GM23338 (cell line): ENCODE measurements around the gene ITCH. TPM values are rescaled to one million over a fixed set of nuclear protein-coding genes. Genes with fewer than 3 reads are reported as not detected.

ENCODE experiments used
- ATAC-seq: fragments of 200-7000 bp; cut with Tn5 transposase; 3 replicates; pipeline ENCODE4 v1.9.1; 2020
- DNase-seq: peaks from one replicate; pipeline ENCODE4 v3.0.0-alpha.2; 2015; ENCODE audit warnings: low spot score
- H2AFZ ChIP-seq: fragments of 200-600 bp; sonication (generic); 2 replicates; pipeline ENCODE4 v1.8.0; 2016; ENCODE audit warnings: antibody characterized with exemption, mild to moderate bottlenecking, moderate library complexity
- H3F3A ChIP-seq: fragments of 200-600 bp; sonication (generic); replicated peaks from 2 replicates; pipeline ENCODE4 v1.8.0; 2017; ENCODE audit warnings: antibody characterized with exemption, mixed run types, low read depth
- H3K27ac ChIP-seq: fragments of 200-600 bp; sonication (generic); 2 replicates; pipeline ENCODE4 v1.6.1; 2016; ENCODE audit warnings: low read depth
- H3K27me3 ChIP-seq: fragments of 200-600 bp; sonication (generic); 2 replicates; pipeline ENCODE4 v1.8.0; 2016; ENCODE audit warnings: mild to moderate bottlenecking, mixed run types, moderate library complexity; ENCODE audit not compliant: insufficient read depth
- H3K36me3 ChIP-seq: fragments of 200-600 bp; sonication (generic); 2 replicates; pipeline ENCODE4 v1.8.0; 2016; ENCODE audit warnings: mild to moderate bottlenecking; ENCODE audit not compliant: insufficient read depth
- H3K4me1 ChIP-seq: fragments of 200-600 bp; sonication (generic); 2 replicates; pipeline ENCODE4 v1.8.0; 2016; ENCODE audit warnings: mild to moderate bottlenecking, moderate library complexity; ENCODE audit not compliant: insufficient read depth
- H3K4me2 ChIP-seq: fragments of 200-600 bp; sonication (generic); 2 replicates; pipeline ENCODE4 v1.7.1; 2017; ENCODE audit warnings: mixed run types
- H3K4me3 ChIP-seq: fragments of 200-600 bp; sonication (generic); 2 replicates; pipeline ENCODE4 v1.6.1; 2016; ENCODE audit warnings: mixed run types
- H3K79me2 ChIP-seq: fragments of 200-600 bp; sonication (generic); replicated peaks from 2 replicates; pipeline ENCODE4 v1.8.0; 2017; ENCODE audit warnings: mild to moderate bottlenecking; ENCODE audit not compliant: insufficient read depth
- H3K9me2 ChIP-seq: fragments of 200-600 bp; sonication (generic); 2 replicates; pipeline ENCODE4 v1.8.0; 2017; ENCODE audit not compliant: insufficient read depth
- H4K20me1 ChIP-seq: fragments of 200-600 bp; sonication (generic); replicated peaks from 2 replicates; pipeline ENCODE4 v1.8.0; 2017; ENCODE audit warnings: mild to moderate bottlenecking; ENCODE audit not compliant: insufficient read depth
- H3K27ac Mint-ChIP-seq: 2 replicates; pipeline ENCODE4 v1.8.0; 2020; ENCODE audit warnings: inconsistent platforms, mild to moderate bottlenecking, moderate library complexity, mixed read lengths
- H3K27me3 Mint-ChIP-seq: 3 replicates; pipeline ENCODE4 v1.8.0; 2022; ENCODE audit warnings: low read depth, mild to moderate bottlenecking, moderate library complexity, mixed read lengths, inconsistent platforms; ENCODE audit not compliant: insufficient read depth, poor library complexity
- H3K36me3 Mint-ChIP-seq: 3 replicates; pipeline ENCODE4 v1.8.0; 2021; ENCODE audit warnings: low read depth, mild to moderate bottlenecking, inconsistent platforms, moderate library complexity, mixed read lengths
- H3K4me1 Mint-ChIP-seq: 3 replicates; pipeline ENCODE4 v1.8.0; 2020; ENCODE audit warnings: mild to moderate bottlenecking, inconsistent platforms, mixed read lengths
- H3K4me3 Mint-ChIP-seq: 3 replicates; pipeline ENCODE4 v1.8.0; 2021; ENCODE audit warnings: moderate library complexity, mild to moderate bottlenecking, inconsistent platforms, mixed read lengths
- H3K9me3 Mint-ChIP-seq: 3 replicates; pipeline ENCODE4 v1.8.0; 2020; ENCODE audit warnings: moderate library complexity, mild to moderate bottlenecking, inconsistent platforms, mixed read lengths
- CREB1 ChIP-seq: fragments of 250-450 bp; sonication (Bioruptor Pico); IDR thresholded peaks from 2 replicates; pipeline ENCODE4 v1.5.0; 2020; ENCODE audit warnings: low read depth, mild to moderate bottlenecking, moderate library complexity
- EZH2 ChIP-seq: fragments of 200-600 bp; sonication (generic); IDR thresholded peaks from one replicate; pipeline ENCODE4 v1.8.0; 2017; ENCODE audit warnings: antibody characterized with exemption, mild to moderate bottlenecking, low read depth; ENCODE audit not compliant: unreplicated experiment
- EZH2phosphoT487 ChIP-seq: fragments of 200-600 bp; sonication (generic); IDR thresholded peaks from one replicate; pipeline ENCODE4 v1.8.1; 2018; ENCODE audit warnings: antibody characterized with exemption; ENCODE audit not compliant: unreplicated experiment
- JUNB ChIP-seq: IDR thresholded peaks from one replicate; pipeline ENCODE4 v1.6.1; 2016; ENCODE audit warnings: antibody characterized with exemption; ENCODE audit not compliant: unreplicated experiment
- NANOG ChIP-seq: IDR thresholded peaks from 2 replicates; pipeline ENCODE4 v1.6.1; 2016; ENCODE audit warnings: antibody characterized with exemption, borderline replicate concordance
- POLR2AphosphoS5 ChIP-seq: IDR thresholded peaks from 2 replicates; pipeline ENCODE4 v1.6.1; 2016; ENCODE audit warnings: antibody characterized with exemption, low read depth
- STAT1 ChIP-seq: IDR thresholded peaks from one replicate; pipeline ENCODE4 v1.6.1; 2016; ENCODE audit warnings: antibody characterized with exemption; ENCODE audit not compliant: unreplicated experiment
- ZNF114 ChIP-seq: fragments of 250-450 bp; sonication (Bioruptor Pico); IDR thresholded peaks from 2 replicates; pipeline ENCODE4 v1.5.0; 2020; ENCODE audit warnings: mild to moderate bottlenecking, moderate library complexity
- ZNF331 ChIP-seq: fragments of 250-450 bp; sonication (Bioruptor Pico); IDR thresholded peaks from 2 replicates; pipeline ENCODE4 v1.5.0; 2020; ENCODE audit warnings: low read depth, mild to moderate bottlenecking, moderate library complexity
- polyA plus RNA-seq: library from polyadenylated mRNA; unstranded; fragments of >200 nt; fragmentation: Nextera tagmentation; extraction: Ambion mirVana; gene quantifications from 2 replicates; pipeline ENCODE4 v1.2.1, GENCODE V29; 2016
- total RNA-seq: library from RNA; depleted of rRNA; stranded (reverse); fragments of >200 nt; shearing (Covaris generic); gene quantifications from 2 replicates; pipeline ENCODE4 v1.2.3, GENCODE V29; 2014
- TF ChIP-seq, protein P1 (sequence below): IDR thresholded peaks from one replicate; pipeline ENCODE4 v1.6.1; 2018; ENCODE audit warnings: antibody characterized with exemption; ENCODE audit not compliant: unreplicated experiment
- TF ChIP-seq, protein P2 (sequence below): fragments of 250-450 bp; sonication (Bioruptor Pico); IDR thresholded peaks from 2 replicates; pipeline ENCODE4 v1.5.0; 2020; ENCODE audit warnings: mild to moderate bottlenecking, moderate library complexity
- TF ChIP-seq, protein P3 (sequence below): IDR thresholded peaks from 2 replicates; pipeline ENCODE4 v1.6.1; 2016; ENCODE audit warnings: antibody characterized with exemption
- TF ChIP-seq, protein P4 (sequence below), 2 experiments: fragments of 200-600 bp in 1 of 2; sonication (generic) in 1 of 2; conservative IDR thresholded peaks; 2 replicates each; pipeline versions ENCODE4 v1.5.1 to v1.6.1; 2016 to 2017; ENCODE audit warnings: antibody characterized with exemption in 2 of 2, low read depth in 2 of 2, mild to moderate bottlenecking in 2 of 2, moderate library complexity in 1 of 2

ITCH gene
- total and polyA plus RNA-seq, 2 experiments from 2014 or later = 16.4 to 31.6 TPM

DNA sequence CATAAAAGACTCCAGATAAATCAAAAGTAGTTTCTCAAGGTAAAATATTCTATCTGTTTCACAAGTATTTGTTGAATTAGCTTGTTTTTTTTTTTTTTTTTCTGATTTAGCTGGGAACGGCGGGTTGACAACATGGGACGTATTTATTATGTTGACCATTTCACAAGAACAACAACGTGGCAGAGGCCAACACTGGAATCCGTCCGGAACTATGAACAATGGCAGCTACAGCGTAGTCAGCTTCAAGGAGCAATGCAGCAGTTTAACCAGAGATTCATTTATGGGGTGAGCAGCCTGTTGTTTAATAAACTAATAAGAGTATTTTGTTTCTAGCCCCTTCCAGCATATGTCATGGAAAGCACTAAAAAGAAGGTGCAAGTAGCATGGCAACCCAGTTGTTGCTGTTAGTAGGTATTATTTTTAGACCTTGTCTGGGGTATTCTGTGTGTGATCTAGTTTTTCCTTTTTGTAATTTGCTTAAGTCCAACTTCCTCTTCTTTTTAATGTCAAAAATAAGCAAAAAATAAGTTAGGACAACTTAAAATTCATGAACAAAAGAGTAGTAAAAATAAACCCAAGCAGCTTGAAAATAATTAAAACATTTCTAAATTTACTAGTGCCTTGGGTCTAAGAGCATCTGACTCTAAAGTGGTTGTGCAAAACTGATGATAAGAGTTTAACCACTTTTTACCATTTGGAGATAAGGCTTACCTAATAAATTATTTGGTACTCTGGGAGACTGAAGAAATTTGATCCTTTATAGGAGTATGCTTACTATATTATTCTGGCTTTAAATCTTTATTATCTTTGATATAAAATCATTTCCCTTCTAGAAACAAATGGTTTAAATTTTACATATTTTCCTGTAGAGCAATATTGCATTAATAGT is 82.3 kb downstream of the ITCH start:
- Histone ChIP-seq H3K4me3 (no peak overlapping the region), H3K27me3 (no peaks in the 10 kb centered on the region), H3F3A (no peaks in the 10 kb centered on the region), H3K4me1 (no peaks in the 10 kb centered on the region), H4K20me1 (no peaks in the 10 kb centered on the region; the same call in 1 of the 2 replicates), H3K79me2 (no peaks in the 10 kb centered on the region; the same call in 1 of the 2 replicates), H2AFZ (no peak overlapping the region), H3K36me3 (peaks cover 45% of the 10 kb centered on the region), H3K27ac (no peak overlapping the region), H3K9me2 (no peaks in the 10 kb centered on the region), H3K4me2 (no peak overlapping the region)
- H3K27me3 Mint-ChIP-seq = no peaks in the 10 kb centered on the region
- no peaks in the 10 kb centered on the region for H3K9me3 Mint-ChIP-seq
- peaks cover 69% of the 10 kb centered on the region for H3K36me3 Mint-ChIP-seq
- H3K4me3 Mint-ChIP-seq = no peak overlapping the region
- ATAC-seq (no peak), DNase-seq (no peak)
- no peak overlapping the region for H3K27ac Mint-ChIP-seq
- no peaks in the 10 kb centered on the region for H3K4me1 Mint-ChIP-seq
- TF ChIP-seq, protein P1, sequence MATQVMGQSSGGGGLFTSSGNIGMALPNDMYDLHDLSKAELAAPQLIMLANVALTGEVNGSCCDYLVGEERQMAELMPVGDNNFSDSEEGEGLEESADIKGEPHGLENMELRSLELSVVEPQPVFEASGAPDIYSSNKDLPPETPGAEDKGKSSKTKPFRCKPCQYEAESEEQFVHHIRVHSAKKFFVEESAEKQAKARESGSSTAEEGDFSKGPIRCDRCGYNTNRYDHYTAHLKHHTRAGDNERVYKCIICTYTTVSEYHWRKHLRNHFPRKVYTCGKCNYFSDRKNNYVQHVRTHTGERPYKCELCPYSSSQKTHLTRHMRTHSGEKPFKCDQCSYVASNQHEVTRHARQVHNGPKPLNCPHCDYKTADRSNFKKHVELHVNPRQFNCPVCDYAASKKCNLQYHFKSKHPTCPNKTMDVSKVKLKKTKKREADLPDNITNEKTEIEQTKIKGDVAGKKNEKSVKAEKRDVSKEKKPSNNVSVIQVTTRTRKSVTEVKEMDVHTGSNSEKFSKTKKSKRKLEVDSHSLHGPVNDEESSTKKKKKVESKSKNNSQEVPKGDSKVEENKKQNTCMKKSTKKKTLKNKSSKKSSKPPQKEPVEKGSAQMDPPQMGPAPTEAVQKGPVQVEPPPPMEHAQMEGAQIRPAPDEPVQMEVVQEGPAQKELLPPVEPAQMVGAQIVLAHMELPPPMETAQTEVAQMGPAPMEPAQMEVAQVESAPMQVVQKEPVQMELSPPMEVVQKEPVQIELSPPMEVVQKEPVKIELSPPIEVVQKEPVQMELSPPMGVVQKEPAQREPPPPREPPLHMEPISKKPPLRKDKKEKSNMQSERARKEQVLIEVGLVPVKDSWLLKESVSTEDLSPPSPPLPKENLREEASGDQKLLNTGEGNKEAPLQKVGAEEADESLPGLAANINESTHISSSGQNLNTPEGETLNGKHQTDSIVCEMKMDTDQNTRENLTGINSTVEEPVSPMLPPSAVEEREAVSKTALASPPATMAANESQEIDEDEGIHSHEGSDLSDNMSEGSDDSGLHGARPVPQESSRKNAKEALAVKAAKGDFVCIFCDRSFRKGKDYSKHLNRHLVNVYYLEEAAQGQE = no peak
- no peak for TF ChIP-seq EZH2
- TF ChIP-seq CREB1 (CRISPR knock-in tag) = no peak
- TF ChIP-seq EZH2phosphoT487 = no peak
- no peak for TF ChIP-seq STAT1
- no peak for TF ChIP-seq ZNF331 (CRISPR knock-in tag)
- TF ChIP-seq, protein P2, sequence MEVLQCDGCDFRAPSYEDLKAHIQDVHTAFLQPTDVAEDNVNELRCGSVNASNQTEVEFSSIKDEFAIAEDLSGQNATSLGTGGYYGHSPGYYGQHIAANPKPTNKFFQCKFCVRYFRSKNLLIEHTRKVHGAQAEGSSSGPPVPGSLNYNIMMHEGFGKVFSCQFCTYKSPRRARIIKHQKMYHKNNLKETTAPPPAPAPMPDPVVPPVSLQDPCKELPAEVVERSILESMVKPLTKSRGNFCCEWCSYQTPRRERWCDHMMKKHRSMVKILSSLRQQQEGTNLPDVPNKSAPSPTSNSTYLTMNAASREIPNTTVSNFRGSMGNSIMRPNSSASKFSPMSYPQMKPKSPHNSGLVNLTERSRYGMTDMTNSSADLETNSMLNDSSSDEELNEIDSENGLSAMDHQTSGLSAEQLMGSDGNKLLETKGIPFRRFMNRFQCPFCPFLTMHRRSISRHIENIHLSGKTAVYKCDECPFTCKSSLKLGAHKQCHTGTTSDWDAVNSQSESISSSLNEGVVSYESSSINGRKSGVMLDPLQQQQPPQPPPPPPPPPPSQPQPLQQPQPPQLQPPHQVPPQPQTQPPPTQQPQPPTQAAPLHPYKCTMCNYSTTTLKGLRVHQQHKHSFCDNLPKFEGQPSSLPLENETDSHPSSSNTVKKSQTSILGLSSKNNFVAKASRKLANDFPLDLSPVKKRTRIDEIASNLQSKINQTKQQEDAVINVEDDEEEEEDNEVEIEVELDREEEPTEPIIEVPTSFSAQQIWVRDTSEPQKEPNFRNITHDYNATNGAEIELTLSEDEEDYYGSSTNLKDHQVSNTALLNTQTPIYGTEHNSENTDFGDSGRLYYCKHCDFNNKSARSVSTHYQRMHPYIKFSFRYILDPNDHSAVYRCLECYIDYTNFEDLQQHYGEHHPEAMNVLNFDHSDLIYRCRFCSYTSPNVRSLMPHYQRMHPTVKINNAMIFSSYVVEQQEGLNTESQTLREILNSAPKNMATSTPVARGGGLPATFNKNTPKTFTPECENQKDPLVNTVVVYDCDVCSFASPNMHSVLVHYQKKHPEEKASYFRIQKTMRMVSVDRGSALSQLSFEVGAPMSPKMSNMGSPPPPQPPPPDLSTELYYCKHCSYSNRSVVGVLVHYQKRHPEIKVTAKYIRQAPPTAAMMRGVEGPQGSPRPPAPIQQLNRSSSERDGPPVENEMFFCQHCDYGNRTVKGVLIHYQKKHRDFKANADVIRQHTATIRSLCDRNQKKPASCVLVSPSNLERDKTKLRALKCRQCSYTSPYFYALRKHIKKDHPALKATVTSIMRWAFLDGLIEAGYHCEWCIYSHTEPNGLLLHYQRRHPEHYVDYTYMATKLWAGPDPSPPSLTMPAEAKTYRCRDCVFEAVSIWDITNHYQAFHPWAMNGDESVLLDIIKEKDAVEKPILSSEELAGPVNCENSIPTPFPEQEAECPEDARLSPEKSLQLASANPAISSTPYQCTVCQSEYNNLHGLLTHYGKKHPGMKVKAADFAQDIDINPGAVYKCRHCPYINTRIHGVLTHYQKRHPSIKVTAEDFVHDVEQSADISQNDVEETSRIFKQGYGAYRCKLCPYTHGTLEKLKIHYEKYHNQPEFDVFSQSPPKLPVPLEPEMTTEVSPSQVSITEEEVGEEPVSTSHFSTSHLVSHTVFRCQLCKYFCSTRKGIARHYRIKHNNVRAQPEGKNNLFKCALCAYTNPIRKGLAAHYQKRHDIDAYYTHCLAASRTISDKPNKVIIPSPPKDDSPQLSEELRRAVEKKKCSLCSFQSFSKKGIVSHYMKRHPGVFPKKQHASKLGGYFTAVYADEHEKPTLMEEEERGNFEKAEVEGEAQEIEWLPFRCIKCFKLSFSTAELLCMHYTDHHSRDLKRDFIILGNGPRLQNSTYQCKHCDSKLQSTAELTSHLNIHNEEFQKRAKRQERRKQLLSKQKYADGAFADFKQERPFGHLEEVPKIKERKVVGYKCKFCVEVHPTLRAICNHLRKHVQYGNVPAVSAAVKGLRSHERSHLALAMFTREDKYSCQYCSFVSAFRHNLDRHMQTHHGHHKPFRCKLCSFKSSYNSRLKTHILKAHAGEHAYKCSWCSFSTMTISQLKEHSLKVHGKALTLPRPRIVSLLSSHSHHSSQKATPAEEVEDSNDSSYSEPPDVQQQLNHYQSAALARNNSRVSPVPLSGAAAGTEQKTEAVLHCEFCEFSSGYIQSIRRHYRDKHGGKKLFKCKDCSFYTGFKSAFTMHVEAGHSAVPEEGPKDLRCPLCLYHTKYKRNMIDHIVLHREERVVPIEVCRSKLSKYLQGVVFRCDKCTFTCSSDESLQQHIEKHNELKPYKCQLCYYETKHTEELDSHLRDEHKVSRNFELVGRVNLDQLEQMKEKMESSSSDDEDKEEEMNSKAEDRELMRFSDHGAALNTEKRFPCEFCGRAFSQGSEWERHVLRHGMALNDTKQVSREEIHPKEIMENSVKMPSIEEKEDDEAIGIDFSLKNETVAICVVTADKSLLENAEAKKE (CRISPR knock-in tag) = no peak
- no peak for TF ChIP-seq ZNF114 (CRISPR knock-in tag)
- TF ChIP-seq, protein P3, sequence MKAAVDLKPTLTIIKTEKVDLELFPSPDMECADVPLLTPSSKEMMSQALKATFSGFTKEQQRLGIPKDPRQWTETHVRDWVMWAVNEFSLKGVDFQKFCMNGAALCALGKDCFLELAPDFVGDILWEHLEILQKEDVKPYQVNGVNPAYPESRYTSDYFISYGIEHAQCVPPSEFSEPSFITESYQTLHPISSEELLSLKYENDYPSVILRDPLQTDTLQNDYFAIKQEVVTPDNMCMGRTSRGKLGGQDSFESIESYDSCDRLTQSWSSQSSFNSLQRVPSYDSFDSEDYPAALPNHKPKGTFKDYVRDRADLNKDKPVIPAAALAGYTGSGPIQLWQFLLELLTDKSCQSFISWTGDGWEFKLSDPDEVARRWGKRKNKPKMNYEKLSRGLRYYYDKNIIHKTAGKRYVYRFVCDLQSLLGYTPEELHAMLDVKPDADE = no peak
- no peak for TF ChIP-seq NANOG
- TF ChIP-seq POLR2AphosphoS5 = no peak
- TF ChIP-seq JUNB = no peak
- TF ChIP-seq, protein P4, sequence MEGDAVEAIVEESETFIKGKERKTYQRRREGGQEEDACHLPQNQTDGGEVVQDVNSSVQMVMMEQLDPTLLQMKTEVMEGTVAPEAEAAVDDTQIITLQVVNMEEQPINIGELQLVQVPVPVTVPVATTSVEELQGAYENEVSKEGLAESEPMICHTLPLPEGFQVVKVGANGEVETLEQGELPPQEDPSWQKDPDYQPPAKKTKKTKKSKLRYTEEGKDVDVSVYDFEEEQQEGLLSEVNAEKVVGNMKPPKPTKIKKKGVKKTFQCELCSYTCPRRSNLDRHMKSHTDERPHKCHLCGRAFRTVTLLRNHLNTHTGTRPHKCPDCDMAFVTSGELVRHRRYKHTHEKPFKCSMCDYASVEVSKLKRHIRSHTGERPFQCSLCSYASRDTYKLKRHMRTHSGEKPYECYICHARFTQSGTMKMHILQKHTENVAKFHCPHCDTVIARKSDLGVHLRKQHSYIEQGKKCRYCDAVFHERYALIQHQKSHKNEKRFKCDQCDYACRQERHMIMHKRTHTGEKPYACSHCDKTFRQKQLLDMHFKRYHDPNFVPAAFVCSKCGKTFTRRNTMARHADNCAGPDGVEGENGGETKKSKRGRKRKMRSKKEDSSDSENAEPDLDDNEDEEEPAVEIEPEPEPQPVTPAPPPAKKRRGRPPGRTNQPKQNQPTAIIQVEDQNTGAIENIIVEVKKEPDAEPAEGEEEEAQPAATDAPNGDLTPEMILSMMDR (conservative IDR thresholded peaks at IDR 0.05; ENCODE audit: low read depth in 2 of 2) = no peak
